Thyroid gland (tissue), 4 donors: ENCODE results near the gene PEX11G.

ENCODE experiments used
- CTCF ChIP-seq, 6 experiments: fragments of 200-600 bp in 3 of 6; fragments of 450-650 bp in 3 of 6; sonication (generic) in 3 of 6; IDR thresholded peaks; one replicate each; pipeline ENCODE4 v1.5.1; 2016 to 2019; ENCODE audit warnings: antibody characterized with exemption in 6 of 6, mild to moderate bottlenecking in 2 of 6, inconsistent platforms in 1 of 6, moderate library complexity in 1 of 6
- POLR2A ChIP-seq, 2 donors: fragments of 450-650 bp; IDR thresholded peaks; one replicate each; pipeline ENCODE4 v1.6.1; 2017; ENCODE audit warnings: antibody characterized with exemption in 2 of 2, mild to moderate bottlenecking in 2 of 2, moderate library complexity in 1 of 2

- TF ChIP-seq CTCF (IDR thresholded peaks at IDR 0.05) (no peak), POLR2A (IDR thresholded peaks at IDR 0.05) (no peak)
Observed at GRCh38 chr19:7461841-7462629, 26.8 kb downstream of the PEX11G start.
